GM12872 (cell line): Measurements from ENCODE around the gene HES6.

Experiments
- CTCF ChIP-seq: IDR thresholded peaks from 3 replicates; pipeline ENCODE4 v1.5.1; 2011; ENCODE audit warnings: low read depth, mild to moderate bottlenecking, low read length, moderate library complexity; ENCODE audit not compliant: insufficient read depth

The HES6 gene

GRCh38 chr2:238233625-238234024 is 6.2 kb downstream of the HES6 start:
- no peak for TF ChIP-seq CTCF

GRCh38 chr2:238231809-238232208 is 8.0 kb downstream of the HES6 start:
- TF ChIP-seq CTCF, result no peak

- TF ChIP-seq CTCF, result no peak
Measured at GRCh38 chr2:238231251-238231793, 8.5 kb downstream of the HES6 start.

- no peak for TF ChIP-seq CTCF
Measured at GRCh38 chr2:238230699-238231098, 9.1 kb downstream of the HES6 start.

- TF ChIP-seq CTCF, result no peak
Measured at GRCh38 chr2:238228700-238229099, 11.1 kb downstream of the HES6 start.

- TF ChIP-seq CTCF, result no peak
Measured at GRCh38 chr2:238227587-238228032, 12.2 kb downstream of the HES6 start.

- no peak for TF ChIP-seq CTCF
Measured at GRCh38 chr2:238226698-238227586, 12.9 kb downstream of the HES6 start.
